ENCODE data around the gene MCM8. TPM values are rescaled to one million over a fixed set of nuclear protein-coding genes. Genes with fewer than 3 reads are reported as not detected.

Gene MCM8
- total RNA-seq, 1 experiment from 2014 or later: 27.0 TPM

DNA sequence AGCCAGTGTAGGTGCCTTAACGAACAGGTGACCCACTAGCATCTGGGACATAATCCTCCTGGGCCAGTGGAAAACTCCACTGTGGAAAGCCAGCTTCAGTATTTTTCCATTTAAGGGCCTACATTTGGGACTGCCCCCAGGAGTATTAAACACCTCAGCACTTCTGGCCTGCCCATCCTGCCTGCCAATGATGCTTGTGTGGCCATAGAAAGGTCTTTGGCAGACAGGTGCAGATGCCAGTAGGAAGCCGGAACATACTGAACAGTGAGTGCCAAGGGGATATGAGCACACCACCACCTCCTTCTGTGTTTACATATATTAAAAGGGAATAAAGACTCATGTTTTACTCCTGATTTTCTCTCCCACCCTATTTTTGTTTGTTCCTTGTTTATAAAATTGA, 19.9 kb downstream of the MCM8 start:
- H4K20me1 ChIP-seq (ENCODE audit: low read length): no peaks in the 10 kb centered on the region
- intact Hi-C loops (cut with micrococcal nuclease): no loop called here
- H3K27me3 ChIP-seq (ENCODE audit: low read length): no peaks in the 10 kb centered on the region
- BruUV-seq (replicated peaks): no TSS peak
- no peak overlapping the region for H3K4me2 ChIP-seq (ENCODE audit: low read length)
- DNase-seq (no peak), ATAC-seq (no peak)
- TF ChIP-seq EZH2 (IDR thresholded peaks at IDR 0.05; ENCODE audit: low read length, unreplicated experiment) (no peak), EZH2phosphoT487 (IDR thresholded peaks at IDR 0.05; ENCODE audit: borderline replicate concordance, low read length) (no peak)
- TF ChIP-seq, protein P1, sequence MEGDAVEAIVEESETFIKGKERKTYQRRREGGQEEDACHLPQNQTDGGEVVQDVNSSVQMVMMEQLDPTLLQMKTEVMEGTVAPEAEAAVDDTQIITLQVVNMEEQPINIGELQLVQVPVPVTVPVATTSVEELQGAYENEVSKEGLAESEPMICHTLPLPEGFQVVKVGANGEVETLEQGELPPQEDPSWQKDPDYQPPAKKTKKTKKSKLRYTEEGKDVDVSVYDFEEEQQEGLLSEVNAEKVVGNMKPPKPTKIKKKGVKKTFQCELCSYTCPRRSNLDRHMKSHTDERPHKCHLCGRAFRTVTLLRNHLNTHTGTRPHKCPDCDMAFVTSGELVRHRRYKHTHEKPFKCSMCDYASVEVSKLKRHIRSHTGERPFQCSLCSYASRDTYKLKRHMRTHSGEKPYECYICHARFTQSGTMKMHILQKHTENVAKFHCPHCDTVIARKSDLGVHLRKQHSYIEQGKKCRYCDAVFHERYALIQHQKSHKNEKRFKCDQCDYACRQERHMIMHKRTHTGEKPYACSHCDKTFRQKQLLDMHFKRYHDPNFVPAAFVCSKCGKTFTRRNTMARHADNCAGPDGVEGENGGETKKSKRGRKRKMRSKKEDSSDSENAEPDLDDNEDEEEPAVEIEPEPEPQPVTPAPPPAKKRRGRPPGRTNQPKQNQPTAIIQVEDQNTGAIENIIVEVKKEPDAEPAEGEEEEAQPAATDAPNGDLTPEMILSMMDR (conservative IDR thresholded peaks at IDR 0.05; ENCODE audit: low read depth, low read length): no peak
- ChIA-PET POLR2A (ENCODE audit: unreplicated experiment) (no interaction called here), CTCF (no interaction called here)
- no peak overlapping the region for H2AFZ ChIP-seq (ENCODE audit: low read length)
- no peak overlapping the region for H3K27ac ChIP-seq (ENCODE audit: low read length)
- peaks cover 38% of the 10 kb centered on the region for H3K36me3 ChIP-seq (ENCODE audit: low read depth, low read length)
- H3K79me2 ChIP-seq (ENCODE audit: low read length): peaks cover 8% of the 10 kb centered on the region; the same call in 1 of the 2 replicates
- H3K9me3 ChIP-seq (ENCODE audit: low read length): no peaks in the 10 kb centered on the region
- peaks cover 6% of the 10 kb centered on the region for H3F3A ChIP-seq (ENCODE audit: low read length, unreplicated experiment)
- no peak overlapping the region for H3K4me3 ChIP-seq (ENCODE audit: low read length)
- peaks cover 44% of the 10 kb centered on the region for H3K4me1 ChIP-seq (ENCODE audit: insufficient read depth, low read length)
- H3K9me2 ChIP-seq (replicated peaks; ENCODE audit: low read length): no peaks in the 10 kb centered on the region
- H3K9ac ChIP-seq (ENCODE audit: low read length): no peak overlapping the region

DNA sequence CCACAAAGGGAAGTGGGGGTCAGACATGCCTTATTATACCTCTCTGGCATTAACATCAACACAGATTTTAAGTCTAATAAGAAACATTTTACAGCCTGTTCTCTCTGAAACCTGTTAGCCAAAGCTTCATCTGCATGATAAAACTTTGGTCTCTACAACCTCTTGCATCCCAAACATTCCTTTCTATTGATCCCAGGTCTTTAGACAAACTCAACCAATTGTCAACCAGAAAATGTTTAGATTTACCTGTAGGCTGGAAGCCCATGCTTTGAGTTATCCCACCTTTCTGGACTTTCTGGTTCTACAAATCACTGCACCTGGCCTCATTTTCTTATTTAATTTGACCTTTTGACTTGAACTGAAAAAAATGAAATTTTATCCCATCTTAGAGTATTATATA, 20.8 kb downstream of the MCM8 start:
- no peak overlapping the region for H3K4me2 ChIP-seq (ENCODE audit: low read length)
- no peaks in the 10 kb centered on the region for H3K27me3 ChIP-seq (ENCODE audit: low read length)
- H3K4me1 ChIP-seq (ENCODE audit: insufficient read depth, low read length): peaks cover 44% of the 10 kb centered on the region
- intact Hi-C loops (cut with micrococcal nuclease): no loop called here
- no peak overlapping the region for H2AFZ ChIP-seq (ENCODE audit: low read length)
- TF ChIP-seq, protein P1 (conservative IDR thresholded peaks at IDR 0.05; ENCODE audit: low read depth, low read length): no peak
- TF ChIP-seq EZH2phosphoT487 (IDR thresholded peaks at IDR 0.05; ENCODE audit: borderline replicate concordance, low read length): no peak
- no peak for TF ChIP-seq EZH2 (IDR thresholded peaks at IDR 0.05; ENCODE audit: low read length, unreplicated experiment)
- H4K20me1 ChIP-seq (ENCODE audit: low read length): no peaks in the 10 kb centered on the region
- H3K79me2 ChIP-seq (ENCODE audit: low read length): peaks cover 8% of the 10 kb centered on the region; the same call in 1 of the 2 replicates
- no peaks in the 10 kb centered on the region for H3K9me3 ChIP-seq (ENCODE audit: low read length)
- H3K9me2 ChIP-seq (replicated peaks; ENCODE audit: low read length): no peaks in the 10 kb centered on the region
- no peak overlapping the region for H3K4me3 ChIP-seq (ENCODE audit: low read length)
- H3F3A ChIP-seq (ENCODE audit: low read length, unreplicated experiment): peaks cover 6% of the 10 kb centered on the region
- ChIA-PET POLR2A (ENCODE audit: unreplicated experiment) (no interaction called here), CTCF (interaction anchor here (0.8 kb wide), 1 partner anchor 103 kb away, joined by 5 read pairs; no protein-coding TSS in a partner anchor)
- DNase-seq (peak; percentile 39), ATAC-seq (no peak)
- H3K9ac ChIP-seq (ENCODE audit: low read length): no peak overlapping the region
- H3K36me3 ChIP-seq (ENCODE audit: low read depth, low read length): peaks cover 37% of the 10 kb centered on the region
- H3K27ac ChIP-seq (ENCODE audit: low read length): no peak overlapping the region; the same call in 1 of the 2 replicates
- no TSS peak for BruUV-seq (replicated peaks)

DNA sequence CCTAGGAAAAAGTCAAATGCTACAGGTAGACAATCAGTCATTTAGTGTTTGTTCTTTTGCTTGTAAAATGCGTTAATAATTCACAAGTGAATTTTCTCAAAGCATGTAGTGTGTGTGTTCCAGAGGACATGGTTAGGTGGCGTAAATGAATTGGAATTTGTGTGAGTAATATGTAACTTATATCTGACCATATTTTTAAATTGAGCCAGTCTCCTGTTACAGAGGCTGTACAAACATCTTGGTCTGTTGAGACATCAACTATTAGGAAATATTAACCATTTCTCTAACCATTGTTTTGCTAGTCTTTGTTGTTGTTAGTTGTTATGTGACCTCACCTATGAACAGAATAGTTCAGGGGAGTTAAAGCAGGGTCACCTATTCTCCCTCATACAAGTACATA, 22.7 kb downstream of the MCM8 start:
- peak overlapping the region; percentile 86 for H3K27ac ChIP-seq (ENCODE audit: low read length)
- no peaks in the 10 kb centered on the region for H4K20me1 ChIP-seq (ENCODE audit: low read length)
- no peaks in the 10 kb centered on the region for H3K9me2 ChIP-seq (replicated peaks; ENCODE audit: low read length)
- CTCF ChIA-PET: no interaction called here
- peaks cover 43% of the 10 kb centered on the region for H3K36me3 ChIP-seq (ENCODE audit: low read depth, low read length)
- peak overlapping the region; percentile 34; the same call in 1 of the 2 replicates for H3K4me3 ChIP-seq (ENCODE audit: low read length)
- ATAC-seq: peak; percentile 94
- H3K9ac ChIP-seq (ENCODE audit: low read length): peak overlapping the region; percentile 34
- H3K9me3 ChIP-seq (ENCODE audit: low read length): no peaks in the 10 kb centered on the region
- no peak for TF ChIP-seq EZH2 (IDR thresholded peaks at IDR 0.05; ENCODE audit: low read length, unreplicated experiment)
- TF ChIP-seq EZH2phosphoT487 (IDR thresholded peaks at IDR 0.05; ENCODE audit: borderline replicate concordance, low read length): no peak
- TF ChIP-seq, protein P1 (conservative IDR thresholded peaks at IDR 0.05; ENCODE audit: low read depth, low read length): no peak
- no TSS peak for BruUV-seq (replicated peaks)
- no peak overlapping the region for H2AFZ ChIP-seq (ENCODE audit: low read length)
- POLR2A ChIA-PET (ENCODE audit: unreplicated experiment): no interaction called here
- intact Hi-C loops (cut with micrococcal nuclease): loop anchor here (1.0 to 2.0 kb wide), 2 partner anchors 14 to 23 kb away; partner anchors contain the start of genes MCM8 and TRMT6
- peak; percentile 97 for DNase-seq
- peaks cover 8% of the 10 kb centered on the region; the same call in 1 of the 2 replicates for H3K79me2 ChIP-seq (ENCODE audit: low read length)
- peaks cover 52% of the 10 kb centered on the region for H3K4me1 ChIP-seq (ENCODE audit: insufficient read depth, low read length)
- H3F3A ChIP-seq (ENCODE audit: low read length, unreplicated experiment): peaks cover 6% of the 10 kb centered on the region
- no peaks in the 10 kb centered on the region for H3K27me3 ChIP-seq (ENCODE audit: low read length)
- H3K4me2 ChIP-seq (ENCODE audit: low read length): peak overlapping the region; percentile 74

All from PC-3 (cell line).